ENCODE data around the gene SMURF1.
"Not testable (repeated sequence)": the region's sequence is repeated elsewhere in the genome, so short reads cannot be mapped to it uniquely, and the experiment has no call there.

GRCh38 chr7:99044858-99045257 lies 99.0 kb downstream of the SMURF1 start:
- TF ChIP-seq RFX5 (IDR thresholded peaks at IDR 0.05; ENCODE audit: low read depth, low read length); POLR2A (IDR thresholded peaks at IDR 0.05; ENCODE audit: low read depth, low read length); CTCF (conservative IDR thresholded peaks at IDR 0.05; ENCODE audit: low read depth, low read length); MAZ (IDR thresholded peaks at IDR 0.05; ENCODE audit: borderline replicate concordance, low read depth, low read length); RAD21 (IDR thresholded peaks at IDR 0.05; ENCODE audit: low read length); RCOR1 (IDR thresholded peaks at IDR 0.05; ENCODE audit: insufficient replicate concordance, low read length): not testable (repeated sequence)
- TF ChIP-seq, protein P1, sequence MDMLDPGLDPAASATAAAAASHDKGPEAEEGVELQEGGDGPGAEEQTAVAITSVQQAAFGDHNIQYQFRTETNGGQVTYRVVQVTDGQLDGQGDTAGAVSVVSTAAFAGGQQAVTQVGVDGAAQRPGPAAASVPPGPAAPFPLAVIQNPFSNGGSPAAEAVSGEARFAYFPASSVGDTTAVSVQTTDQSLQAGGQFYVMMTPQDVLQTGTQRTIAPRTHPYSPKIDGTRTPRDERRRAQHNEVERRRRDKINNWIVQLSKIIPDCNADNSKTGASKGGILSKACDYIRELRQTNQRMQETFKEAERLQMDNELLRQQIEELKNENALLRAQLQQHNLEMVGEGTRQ (IDR thresholded peaks at IDR 0.05; ENCODE audit: low read depth, low read length), result not testable (repeated sequence)
